SK-N-MC (cell line): ENCODE measurements around the gene DQX1.

Experiments
- EZH2 ChIP-seq: fragments of 200-600 bp; sonication (generic); IDR thresholded peaks from one replicate; pipeline ENCODE4 v1.6.1; 2017; ENCODE audit warnings: antibody characterized with exemption
- FOXP2 ChIP-seq: optimal IDR thresholded peaks from 2 replicates; pipeline ENCODE3; 2011; ENCODE audit warnings: mild to moderate bottlenecking, moderate library complexity; ENCODE audit not compliant: insufficient read depth; ENCODE audit errors: extremely low read length, control extremely low read depth
- POLR2AphosphoS5 ChIP-seq: IDR thresholded peaks from 2 replicates; pipeline ENCODE4 v1.6.1; 2012; ENCODE audit warnings: mild to moderate bottlenecking, low read depth, low read length, borderline replicate concordance

GRCh38 chr2:74527741-74528140 is 1.7 kb upstream of the DQX1 start:
- no peak for TF ChIP-seq EZH2
- TF ChIP-seq POLR2AphosphoS5 = no peak
- no peak for TF ChIP-seq FOXP2
